ENCODE results near the gene ACTL9.

The ACTL9 gene

DNA sequence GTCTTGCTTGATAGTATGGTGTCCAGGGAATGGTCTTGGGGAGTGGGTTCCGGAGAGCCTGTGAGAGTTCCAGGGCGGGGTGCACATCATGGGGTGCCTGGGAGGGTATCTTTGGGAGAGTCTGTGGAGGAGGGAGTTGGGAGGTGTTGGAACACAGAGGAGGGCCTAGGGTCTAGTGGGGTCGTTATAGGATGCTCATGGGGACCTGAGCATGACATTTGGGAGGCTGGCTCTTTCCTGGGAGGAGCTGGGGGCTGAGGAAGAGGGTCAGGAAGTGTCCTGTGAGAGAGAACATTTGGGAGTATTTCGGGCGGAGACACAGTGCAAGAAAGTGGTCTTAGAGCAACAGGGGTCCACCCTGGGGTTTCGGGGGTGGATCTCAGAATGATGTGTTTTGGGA lies 2.7 kb downstream of the ACTL9 start:
- Histone ChIP-seq H4K20me1 (ENCODE audit: insufficient read depth, low read length, poor library complexity, severe bottlenecking) (no peaks in the 10 kb centered on the region), H3K4me1 (ENCODE audit: insufficient read depth, low read length, poor library complexity, severe bottlenecking) (peaks cover 32% of the 10 kb centered on the region), H3K4me3 (ENCODE audit: low read length, poor library complexity, severe bottlenecking) (no peak overlapping the region), H3K9me3 (ENCODE audit: insufficient read depth, low read depth, low read length) (no peaks in the 10 kb centered on the region), H3F3A (ENCODE audit: low read depth) (no peaks in the 10 kb centered on the region), H3K9ac (ENCODE audit: low read depth, low read length, poor library complexity, severe bottlenecking) (no peak overlapping the region), H3K9me2 (replicated peaks; ENCODE audit: low read depth, low read length) (no peaks in the 10 kb centered on the region), H2AFZ (ENCODE audit: low read length) (no peak overlapping the region), H3K36me3 (ENCODE audit: insufficient read depth, low read length) (no peaks in the 10 kb centered on the region), H3K4me2 (ENCODE audit: low read depth, low read length, poor library complexity, severe bottlenecking) (no peak overlapping the region), H3K79me2 (ENCODE audit: insufficient read depth, low read length) (no peaks in the 10 kb centered on the region), H3K27me3 (ENCODE audit: insufficient read depth, low read length, poor library complexity, severe bottlenecking) (no peaks in the 10 kb centered on the region)
- TF ChIP-seq CTCF (conservative IDR thresholded peaks at IDR 0.05; ENCODE audit: low read length): no peak
- no peak for TF ChIP-seq EZH2phosphoT487 (IDR thresholded peaks at IDR 0.05; ENCODE audit: borderline replicate concordance)

- peaks cover 31% of the 10 kb centered on the region for H3K4me1 ChIP-seq (ENCODE audit: insufficient read depth, low read length, poor library complexity, severe bottlenecking)
- H3K79me2 ChIP-seq (ENCODE audit: insufficient read depth, low read length): no peaks in the 10 kb centered on the region
- no peaks in the 10 kb centered on the region for H4K20me1 ChIP-seq (ENCODE audit: insufficient read depth, low read length, poor library complexity, severe bottlenecking)
- H3K9ac ChIP-seq (ENCODE audit: low read depth, low read length, poor library complexity, severe bottlenecking): no peak overlapping the region
- H2AFZ ChIP-seq (ENCODE audit: low read length): no peak overlapping the region
- no peaks in the 10 kb centered on the region for H3K36me3 ChIP-seq (ENCODE audit: insufficient read depth, low read length)
- no peaks in the 10 kb centered on the region for H3K27me3 ChIP-seq (ENCODE audit: insufficient read depth, low read length, poor library complexity, severe bottlenecking)
- no peaks in the 10 kb centered on the region for H3K9me3 ChIP-seq (ENCODE audit: insufficient read depth, low read depth, low read length)
- H3K9me2 ChIP-seq (replicated peaks; ENCODE audit: low read depth, low read length): no peaks in the 10 kb centered on the region
- no peak overlapping the region for H3K4me3 ChIP-seq (ENCODE audit: low read length, poor library complexity, severe bottlenecking)
- H3F3A ChIP-seq (ENCODE audit: low read depth): no peaks in the 10 kb centered on the region
- TF ChIP-seq CTCF (conservative IDR thresholded peaks at IDR 0.05; ENCODE audit: low read length) (no peak), EZH2phosphoT487 (IDR thresholded peaks at IDR 0.05; ENCODE audit: borderline replicate concordance) (no peak)
- H3K4me2 ChIP-seq (ENCODE audit: low read depth, low read length, poor library complexity, severe bottlenecking): no peak overlapping the region
Measured at GRCh38 chr19:8695501-8695900, 3.1 kb downstream of the ACTL9 start.

DNA sequence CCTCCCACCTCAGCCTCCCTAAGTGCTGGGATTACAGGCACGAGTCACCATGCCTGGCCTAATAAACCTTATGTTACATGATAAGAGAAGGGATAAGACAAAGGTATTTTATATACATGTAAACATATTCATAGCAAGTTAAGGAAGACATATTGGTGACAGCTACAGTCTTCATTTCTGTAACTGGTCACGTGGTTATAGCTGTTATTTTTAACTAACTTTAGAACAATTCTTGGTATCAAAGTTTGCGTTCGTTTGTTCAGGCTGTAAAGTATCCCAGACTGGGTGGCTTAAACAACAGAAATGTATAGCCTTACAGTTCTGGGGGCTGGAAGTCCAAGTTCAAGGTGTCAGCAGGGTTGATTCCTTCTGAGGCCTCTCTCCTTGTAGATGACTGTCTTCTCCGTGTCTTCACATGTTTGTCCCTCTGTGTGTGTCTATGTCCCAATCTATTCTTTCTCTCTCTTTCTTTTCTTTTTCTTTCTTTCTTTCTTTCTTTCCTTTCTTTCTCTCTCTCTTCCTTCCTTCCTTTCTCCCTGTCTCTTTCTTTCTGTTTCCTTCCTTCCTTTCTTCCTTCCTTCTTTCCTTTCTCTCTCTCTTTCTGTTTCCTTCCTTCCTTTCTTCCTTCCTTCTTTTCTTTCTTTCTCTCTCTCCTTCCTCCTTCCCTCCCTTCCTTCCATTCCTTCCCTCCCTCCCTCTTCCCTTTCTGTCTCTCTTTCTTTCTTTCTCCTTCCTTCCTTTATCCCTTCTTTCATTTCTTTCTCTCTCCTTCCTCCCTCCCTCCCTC lies 7.6 kb downstream of the ACTL9 start:
- Histone ChIP-seq H3F3A (ENCODE audit: low read depth) (no peaks in the 10 kb centered on the region), H3K9me3 (ENCODE audit: insufficient read depth, low read depth, low read length) (no peaks in the 10 kb centered on the region), H3K9ac (ENCODE audit: low read depth, low read length, poor library complexity, severe bottlenecking) (no peak overlapping the region), H3K4me1 (ENCODE audit: insufficient read depth, low read length, poor library complexity, severe bottlenecking) (peaks cover 23% of the 10 kb centered on the region), H3K4me2 (ENCODE audit: low read depth, low read length, poor library complexity, severe bottlenecking) (no peak overlapping the region), H3K27me3 (ENCODE audit: insufficient read depth, low read length, poor library complexity, severe bottlenecking) (no peaks in the 10 kb centered on the region), H3K79me2 (ENCODE audit: insufficient read depth, low read length) (no peaks in the 10 kb centered on the region), H3K36me3 (ENCODE audit: insufficient read depth, low read length) (no peaks in the 10 kb centered on the region), H2AFZ (ENCODE audit: low read length) (no peak overlapping the region), H4K20me1 (ENCODE audit: insufficient read depth, low read length, poor library complexity, severe bottlenecking) (no peaks in the 10 kb centered on the region), H3K4me3 (ENCODE audit: low read length, poor library complexity, severe bottlenecking) (no peak overlapping the region), H3K9me2 (replicated peaks; ENCODE audit: low read depth, low read length) (no peaks in the 10 kb centered on the region)
- TF ChIP-seq CTCF (conservative IDR thresholded peaks at IDR 0.05; ENCODE audit: low read length) (no peak), EZH2phosphoT487 (IDR thresholded peaks at IDR 0.05; ENCODE audit: borderline replicate concordance) (no peak)

All from Loucy (cell line).